Right forelimb (tissue), 1 donor: ENCODE measurements around the gene ADAT1.
A peak's percentile ranks its signal among the peaks of the same experiment; 100 is the strongest.
"Not testable (repeated sequence)": the region's sequence is repeated elsewhere in the genome, so short reads cannot be mapped to it uniquely, and the experiment has no call there.

Experiments
- DNase-seq: peaks from one replicate; pipeline ENCODE4 v3.0.0-alpha.2; 2018

ADAT1 gene

GRCh38 chr16:75618780-75619179 is 4.3 kb downstream of the ADAT1 start:
- DNase-seq, result no peak

- no peak for DNase-seq
These were observed 6.0 kb downstream of the ADAT1 start for GRCh38 chr16:75617121-75617520.

- no peak for DNase-seq
These were observed 6.5 kb downstream of the ADAT1 start for GRCh38 chr16:75616521-75617010.

- DNase-seq, result no peak
These were observed 7.5 kb downstream of the ADAT1 start for GRCh38 chr16:75615619-75616018.

- no peak for DNase-seq
These were observed 8.8 kb downstream of the ADAT1 start for GRCh38 chr16:75614066-75614897.

- DNase-seq, result no peak
These were observed 16.6 kb downstream of the ADAT1 start for GRCh38 chr16:75606507-75606906.

- DNase-seq, result no peak
These were observed 19.8 kb downstream of the ADAT1 start for GRCh38 chr16:75603241-75603640.

- DNase-seq, result no peak
These were observed 23.4 kb downstream of the ADAT1 start for GRCh38 chr16:75599452-75600277.

GRCh38 chr16:75593825-75594820 is 29.0 kb downstream of the ADAT1 start:
- no peak for DNase-seq

GRCh38 chr16:75593308-75593707 is 29.8 kb downstream of the ADAT1 start:
- DNase-seq, result no peak

GRCh38 chr16:75591927-75592326 is 31.2 kb downstream of the ADAT1 start:
- DNase-seq, result not testable (repeated sequence)

GRCh38 chr16:75590920-75591843 is 31.9 kb downstream of the ADAT1 start:
- peak; percentile 89 for DNase-seq

- peak; percentile 71 for DNase-seq
These were observed 33.8 kb downstream of the ADAT1 start for GRCh38 chr16:75589306-75589705.

- DNase-seq, result no peak
These were observed 34.4 kb downstream of the ADAT1 start for GRCh38 chr16:75588716-75589115.

- no peak for DNase-seq
These were observed 39.0 kb downstream of the ADAT1 start for GRCh38 chr16:75584108-75584507.

- DNase-seq, result no peak
These were observed 43.7 kb downstream of the ADAT1 start for GRCh38 chr16:75579281-75579834.

GRCh38 chr16:75578725-75579124 is 44.4 kb downstream of the ADAT1 start:
- no peak for DNase-seq

- no peak for DNase-seq
These were observed 44.9 kb downstream of the ADAT1 start for GRCh38 chr16:75578212-75578611.

- DNase-seq, result no peak
These were observed 46.7 kb downstream of the ADAT1 start for GRCh38 chr16:75576384-75576811.

GRCh38 chr16:75575958-75576357 is 47.1 kb downstream of the ADAT1 start:
- DNase-seq, result no peak

GRCh38 chr16:75573955-75574354 is 49.1 kb downstream of the ADAT1 start:
- no peak for DNase-seq
